ENCODE measurements around the gene MTPN. TPM values are rescaled to one million over a fixed set of nuclear protein-coding genes. Genes with fewer than 3 reads are reported as not detected.

MTPN gene
- total and polyA plus RNA-seq, 8 donors: 33.2 to 99.3 (median 59.4) TPM

GRCh38 chr7:135898226-135898625 lies 78.9 kb downstream of the MTPN start:
- WGBS, 5 donors: 63 to 87% (median 65%) methylated on average over 3 of the region's 3 CpGs
- H3K9me3 ChIP-seq: no peaks in the 10 kb centered on the region
- H3K36me3 ChIP-seq: no peaks in the 10 kb centered on the region

GRCh38 chr7:135894816-135895215 lies 82.3 kb downstream of the MTPN start:
- Histone ChIP-seq H3K27ac (no peak overlapping the region), H3K4me3 (no peak overlapping the region), H3K9me3 (no peaks in the 10 kb centered on the region), H3K27me3 (no peaks in the 10 kb centered on the region), H3K36me3 (no peaks in the 10 kb centered on the region), H3K4me1 (no peaks in the 10 kb centered on the region)
- DNase-seq: no peak
- TF ChIP-seq POLR2AphosphoS5 (IDR thresholded peaks at IDR 0.05) (no peak), CTCF (IDR thresholded peaks at IDR 0.05) (no peak), POLR2A (IDR thresholded peaks at IDR 0.05) (no peak), EP300 (IDR thresholded peaks at IDR 0.05) (no peak)
- intact Hi-C loops (cut with DNase I; ENCODE audit: low total_unique reads): no loop called here
- 84 to 89% (median 85%) methylated on average over 3 of the region's 3 CpGs for WGBS, 5 donors

More at GRCh38 chr7:135898226-135898625, 78.9 kb downstream of the MTPN start:
- H3K27ac ChIP-seq: no peak overlapping the region
- H3K27me3 ChIP-seq: no peaks in the 10 kb centered on the region
- no peak overlapping the region for H3K4me3 ChIP-seq
- H3K4me1 ChIP-seq: no peaks in the 10 kb centered on the region
- no peak for DNase-seq
- no peak for TF ChIP-seq POLR2A (IDR thresholded peaks at IDR 0.05)
- no peak for TF ChIP-seq CTCF (IDR thresholded peaks at IDR 0.05)
- intact Hi-C loops (cut with DNase I; ENCODE audit: low total_unique reads): no loop called here

- intact Hi-C loops (cut with DNase I; ENCODE audit: low total_unique reads): no loop called here
- no peaks in the 10 kb centered on the region for H3K9me3 ChIP-seq
- no peak overlapping the region for H3K27ac ChIP-seq
- no peak for TF ChIP-seq POLR2A (IDR thresholded peaks at IDR 0.05)
- TF ChIP-seq CTCF (IDR thresholded peaks at IDR 0.05): no peak
- H3K4me3 ChIP-seq: no peak overlapping the region
- WGBS, 5 donors: 85 to 89% (median 89%) methylated on average over 6 of the region's 6 CpGs
- no peaks in the 10 kb centered on the region for H3K27me3 ChIP-seq
- no peaks in the 10 kb centered on the region for H3K36me3 ChIP-seq
- DNase-seq: no peak
- no peaks in the 10 kb centered on the region for H3K4me1 ChIP-seq
Observed at GRCh38 chr7:135889823-135890222, 87.3 kb downstream of the MTPN start.

GRCh38 chr7:135888740-135889139 lies 88.4 kb downstream of the MTPN start:
- H3K27ac ChIP-seq: no peak overlapping the region
- H3K27me3 ChIP-seq: no peaks in the 10 kb centered on the region
- H3K4me3 ChIP-seq: no peak overlapping the region
- TF ChIP-seq POLR2AphosphoS5 (IDR thresholded peaks at IDR 0.05): no peak
- no peak for TF ChIP-seq CTCF (IDR thresholded peaks at IDR 0.05)
- no peak for TF ChIP-seq EP300 (IDR thresholded peaks at IDR 0.05)
- no peak for TF ChIP-seq POLR2A (IDR thresholded peaks at IDR 0.05)
- H3K36me3 ChIP-seq: no peaks in the 10 kb centered on the region
- intact Hi-C loops (cut with DNase I; ENCODE audit: low total_unique reads): no loop called here
- H3K9me3 ChIP-seq: no peaks in the 10 kb centered on the region
- H3K4me1 ChIP-seq: no peaks in the 10 kb centered on the region
- no peak for DNase-seq
- WGBS, 5 donors: 86 to 96% (median 90%) methylated on average over 5 of the region's 5 CpGs
